PFSK-1 (cell line): ENCODE results near the gene RYR3.

ENCODE experiments used
- REST ChIP-seq, 2 experiments: IDR thresholded peaks; 2 replicates each; pipeline versions ENCODE4 v1.6.1 to v1.8.0; 2011 to 2012; ENCODE audit warnings: low read depth in 2 of 2, low read length in 2 of 2, control low read depth in 1 of 2, inconsistent platforms in 1 of 2, mild to moderate bottlenecking in 1 of 2, moderate library complexity in 1 of 2; ENCODE audit not compliant: insufficient read depth in 1 of 2
- TAF1 ChIP-seq: IDR thresholded peaks from 2 replicates; pipeline ENCODE4 v1.6.1; 2012; ENCODE audit warnings: low read length, control low read depth, borderline replicate concordance; ENCODE audit not compliant: insufficient read depth

- TF ChIP-seq TAF1 = no peak
- TF ChIP-seq REST (IDR thresholded peaks at IDR 0.05; ENCODE audit: insufficient read depth in 1 of 2, low read depth in 2 of 2, low read length in 2 of 2) = no peak
Observed at GRCh38 chr15:33677238-33677830, 366.6 kb downstream of the RYR3 start.
